Central memory CD8-positive, alpha-beta T cell (primary cell): ENCODE data around the gene CSH2.
"Not testable (repeated sequence)": the region's sequence is repeated elsewhere in the genome, so short reads cannot be mapped to it uniquely, and the experiment has no call there.

ENCODE experiments used
- ATAC-seq: fragments of 150-1000 bp; cut with Tn5 transposase; replicated peaks from 2 replicates; pipeline ENCODE4 v1.10.0; 2022; ENCODE audit warnings: mild to moderate bottlenecking, moderate FRiP score, moderate number of reproducible peaks; ENCODE audit not compliant: poor library complexity, severe bottlenecking; ENCODE audit errors: extremely low read depth
- DNase-seq, 2 donors: peaks; one replicate each; pipeline ENCODE4 v3.0.0; 2021; ENCODE audit warnings: low spot score in 2 of 2
- H3K27ac Mint-ChIP-seq: one replicate; pipeline ENCODE4 v1.8.0; 2022; ENCODE audit warnings: low read depth, mild to moderate bottlenecking, moderate library complexity, mixed read lengths
- H3K27me3 Mint-ChIP-seq: one replicate; pipeline ENCODE4 v1.8.0; 2022; ENCODE audit warnings: mixed read lengths
- H3K36me3 Mint-ChIP-seq: one replicate; pipeline ENCODE4 v1.8.0; 2022; ENCODE audit warnings: mild to moderate bottlenecking, moderate library complexity, mixed read lengths; ENCODE audit not compliant: insufficient read depth
- H3K4me1 Mint-ChIP-seq: one replicate; pipeline ENCODE4 v1.8.0; 2022; ENCODE audit warnings: mixed read lengths
- H3K4me3 Mint-ChIP-seq: one replicate; pipeline ENCODE4 v1.8.0; 2022; ENCODE audit warnings: mild to moderate bottlenecking, moderate library complexity, mixed read lengths
- H3K9me3 Mint-ChIP-seq: one replicate; pipeline ENCODE4 v1.8.0; 2022; ENCODE audit warnings: mixed read lengths

Gene CSH2

DNA sequence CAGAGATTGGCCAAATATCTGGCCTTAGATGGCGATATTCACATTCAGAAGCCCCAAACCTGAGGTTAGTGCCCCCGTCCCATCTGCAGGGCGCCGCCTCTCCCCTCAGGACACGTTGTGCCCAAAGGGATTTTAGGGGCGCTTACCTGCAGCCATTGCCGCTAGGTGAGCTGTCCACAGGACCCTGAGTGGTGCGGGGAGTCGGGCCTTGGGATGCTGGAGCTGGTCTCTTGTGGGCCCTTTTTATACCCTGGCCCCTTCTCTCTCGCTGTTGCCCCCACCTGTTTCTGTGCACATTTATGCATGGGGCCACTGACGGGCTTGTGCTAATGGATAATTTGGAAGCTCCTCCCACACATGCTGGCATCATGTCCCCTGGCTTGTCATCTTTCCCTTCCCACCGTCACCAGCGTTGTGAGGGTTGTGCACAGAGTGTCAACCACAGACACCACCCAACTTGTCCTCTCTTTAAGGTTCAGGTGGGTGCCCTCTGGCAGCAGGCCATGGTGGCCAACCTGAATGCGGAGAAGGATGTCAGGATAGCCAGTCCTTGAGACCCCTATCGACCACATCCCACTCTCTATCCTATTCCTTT lies 37.7 kb upstream of the CSH2 start, which contains the start of gene CSHL1:
TSS of gene CSHL1 (minus strand) at position 218 of the 595 bp plus-strand sequence. CDS start at position 156, 62 bp downstream.
- Mint-ChIP-seq H3K4me3 (no peak within 1 kb of the TSS), H3K27me3 (no peaks in the 10 kb centered on the region), H3K36me3 (peaks cover 2% of the 10 kb centered on the region), H3K9me3 (no peaks in the 10 kb centered on the region), H3K4me1 (peaks cover 5% of the 10 kb centered on the region), H3K27ac (no peak within 1 kb of the TSS)
- DNase-seq, result no peak
- no peak for ATAC-seq

DNA sequence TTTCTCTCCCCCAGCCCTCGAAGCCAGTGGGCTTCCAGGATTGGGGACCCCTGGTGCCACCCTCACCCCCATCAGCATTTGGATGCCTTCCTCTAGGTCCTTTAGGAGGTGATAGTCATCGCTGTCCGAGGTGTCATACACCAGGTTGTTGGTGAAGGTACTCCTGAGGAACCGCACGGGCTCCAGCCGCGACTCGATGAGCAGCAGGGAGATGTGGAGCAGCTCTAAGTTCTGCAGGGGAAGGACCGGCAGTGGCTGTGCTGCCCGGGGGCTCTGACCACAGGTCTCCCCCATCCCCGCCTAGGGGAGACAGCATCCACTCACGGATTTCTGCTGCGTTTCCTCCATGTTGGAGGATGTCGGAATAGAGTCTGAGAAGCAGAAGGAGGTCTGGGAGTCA lies 36.6 kb upstream of the CSH2 start:
- no peak overlapping the region for H3K4me3 Mint-ChIP-seq
- no peaks in the 10 kb centered on the region for H3K27me3 Mint-ChIP-seq
- H3K36me3 Mint-ChIP-seq, result peaks cover 2% of the 10 kb centered on the region
- peaks cover 5% of the 10 kb centered on the region for H3K4me1 Mint-ChIP-seq
- ATAC-seq (no peak), DNase-seq (no peak)
- no peaks in the 10 kb centered on the region for H3K9me3 Mint-ChIP-seq
- no peak overlapping the region for H3K27ac Mint-ChIP-seq

DNA sequence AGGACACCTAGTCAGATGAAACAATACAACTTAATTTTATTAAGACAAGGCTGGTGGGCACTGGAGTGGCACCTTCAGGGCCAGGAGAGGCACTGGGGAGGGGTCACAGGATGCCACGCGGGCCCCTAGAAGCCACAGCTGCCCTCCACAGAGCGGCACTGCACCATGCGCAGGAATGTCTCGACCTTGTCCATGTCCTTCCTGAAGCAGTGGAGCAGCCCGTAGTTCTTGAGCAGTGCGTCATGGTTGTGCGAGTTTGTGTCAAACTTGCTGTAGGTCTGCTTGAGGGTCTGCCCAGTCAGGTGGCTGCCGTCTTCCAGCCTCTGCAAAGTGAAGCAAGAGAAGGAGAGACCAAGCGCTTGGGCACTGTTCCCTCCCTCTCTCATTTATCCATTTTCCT lies 36.1 kb upstream of the CSH2 start:
- not testable (repeated sequence) for H3K4me3 Mint-ChIP-seq, ATAC-seq

DNA sequence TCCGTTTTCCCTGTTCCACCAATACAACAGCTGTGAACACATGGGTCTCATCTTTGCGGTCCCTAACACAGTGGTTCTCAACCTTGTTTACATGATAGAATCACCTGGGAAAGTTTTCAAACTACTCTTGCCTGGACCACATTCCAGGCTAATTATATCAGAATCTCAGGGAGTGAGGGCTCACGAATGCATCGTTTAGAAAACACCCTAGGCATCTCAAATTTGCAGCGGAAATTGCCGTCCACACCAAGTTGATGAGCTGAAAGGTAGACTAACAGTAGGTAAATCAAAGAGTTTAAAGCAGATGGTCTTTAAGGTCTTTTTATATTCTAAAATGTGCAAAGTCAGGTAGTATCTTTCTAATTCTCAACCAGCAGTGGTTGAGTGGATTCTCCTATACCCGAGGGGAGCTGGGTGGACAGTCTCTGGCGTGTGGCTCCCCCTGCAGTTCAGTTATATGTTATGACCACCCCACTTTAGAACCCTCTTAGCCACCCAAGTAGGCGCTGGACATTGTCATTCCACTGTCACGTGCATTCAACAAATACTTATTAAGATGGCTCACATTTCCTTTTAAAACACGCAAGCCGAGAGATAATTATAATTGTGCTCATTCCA lies 33.8 kb upstream of the CSH2 start:
- H3K36me3 Mint-ChIP-seq, H3K27me3 Mint-ChIP-seq, ATAC-seq, H3K27ac Mint-ChIP-seq, H3K4me3 Mint-ChIP-seq, H3K4me1 Mint-ChIP-seq, H3K9me3 Mint-ChIP-seq, DNase-seq: not testable (repeated sequence)

More for the DNA sequence above, 36.1 kb upstream of the CSH2 start:
- not testable (repeated sequence) for H3K36me3 Mint-ChIP-seq, H3K27me3 Mint-ChIP-seq, DNase-seq, H3K4me1 Mint-ChIP-seq, H3K9me3 Mint-ChIP-seq, H3K27ac Mint-ChIP-seq

DNA sequence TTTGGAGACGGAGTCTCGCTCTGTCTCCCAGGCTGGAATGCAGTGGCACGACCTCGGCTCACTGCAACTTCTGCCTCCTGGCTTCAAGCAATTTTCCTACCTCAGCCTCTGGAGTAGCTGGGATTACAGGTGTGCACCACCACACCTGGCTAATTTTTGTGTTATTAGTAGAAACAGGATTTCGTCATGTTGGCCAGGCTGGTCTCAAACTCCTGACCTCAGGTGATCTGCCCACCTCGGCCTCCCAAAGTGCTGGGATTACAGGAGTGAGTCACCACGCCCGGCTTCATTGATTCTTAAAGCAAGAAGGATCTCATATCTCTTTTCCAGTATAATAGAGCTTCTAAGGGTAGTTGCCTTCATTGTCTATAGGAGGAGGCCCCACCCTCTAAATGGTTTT lies 31.3 kb upstream of the CSH2 start:
- not testable (repeated sequence) for ATAC-seq, H3K27ac Mint-ChIP-seq, H3K4me3 Mint-ChIP-seq, DNase-seq, H3K4me1 Mint-ChIP-seq, H3K36me3 Mint-ChIP-seq, H3K27me3 Mint-ChIP-seq, H3K9me3 Mint-ChIP-seq

DNA sequence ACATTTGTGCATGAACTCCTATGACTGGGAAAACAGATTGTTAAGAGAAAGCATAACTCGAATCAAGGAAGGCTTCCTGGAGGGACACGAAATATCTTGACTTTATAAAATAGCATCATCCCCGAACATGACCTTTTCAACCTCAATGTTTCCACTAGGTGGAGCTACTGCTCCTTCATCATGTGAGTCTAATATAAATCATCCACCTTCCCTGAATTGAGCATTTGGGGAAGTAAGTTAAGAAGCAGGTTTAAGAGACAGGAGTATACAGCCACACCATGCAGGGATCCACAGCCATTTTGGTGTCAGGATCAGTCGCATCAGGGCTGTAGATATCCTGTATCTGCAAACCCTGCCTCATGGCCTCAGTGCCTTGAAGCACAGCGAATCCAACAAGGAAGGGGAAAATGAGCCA lies 30.3 kb upstream of the CSH2 start:
- DNase-seq, H3K27me3 Mint-ChIP-seq, H3K27ac Mint-ChIP-seq, H3K36me3 Mint-ChIP-seq, H3K4me1 Mint-ChIP-seq, H3K9me3 Mint-ChIP-seq, H3K4me3 Mint-ChIP-seq: not testable (repeated sequence)
- ATAC-seq, result peak; percentile 56

DNA sequence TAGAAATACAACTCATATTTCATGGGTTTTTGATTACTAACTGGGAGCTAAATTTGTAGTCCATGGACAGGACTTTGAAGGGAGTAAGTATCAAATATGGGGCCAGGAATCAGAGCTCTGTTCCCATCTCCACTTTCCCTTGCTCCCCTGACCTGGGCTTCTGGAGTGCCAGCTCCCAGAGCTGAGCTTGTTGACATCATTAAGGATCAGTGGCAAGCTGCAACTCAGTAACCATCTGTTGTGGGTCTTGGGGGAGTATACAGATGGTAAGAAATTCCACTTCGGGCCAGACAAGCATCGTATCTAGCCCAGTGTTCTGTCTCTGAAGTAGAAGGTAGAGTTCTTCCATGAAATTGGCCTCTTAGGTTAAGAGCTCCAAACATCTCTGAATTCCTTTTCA lies 28.5 kb upstream of the CSH2 start:
- H3K9me3 Mint-ChIP-seq, ATAC-seq: not testable (repeated sequence)

DNA sequence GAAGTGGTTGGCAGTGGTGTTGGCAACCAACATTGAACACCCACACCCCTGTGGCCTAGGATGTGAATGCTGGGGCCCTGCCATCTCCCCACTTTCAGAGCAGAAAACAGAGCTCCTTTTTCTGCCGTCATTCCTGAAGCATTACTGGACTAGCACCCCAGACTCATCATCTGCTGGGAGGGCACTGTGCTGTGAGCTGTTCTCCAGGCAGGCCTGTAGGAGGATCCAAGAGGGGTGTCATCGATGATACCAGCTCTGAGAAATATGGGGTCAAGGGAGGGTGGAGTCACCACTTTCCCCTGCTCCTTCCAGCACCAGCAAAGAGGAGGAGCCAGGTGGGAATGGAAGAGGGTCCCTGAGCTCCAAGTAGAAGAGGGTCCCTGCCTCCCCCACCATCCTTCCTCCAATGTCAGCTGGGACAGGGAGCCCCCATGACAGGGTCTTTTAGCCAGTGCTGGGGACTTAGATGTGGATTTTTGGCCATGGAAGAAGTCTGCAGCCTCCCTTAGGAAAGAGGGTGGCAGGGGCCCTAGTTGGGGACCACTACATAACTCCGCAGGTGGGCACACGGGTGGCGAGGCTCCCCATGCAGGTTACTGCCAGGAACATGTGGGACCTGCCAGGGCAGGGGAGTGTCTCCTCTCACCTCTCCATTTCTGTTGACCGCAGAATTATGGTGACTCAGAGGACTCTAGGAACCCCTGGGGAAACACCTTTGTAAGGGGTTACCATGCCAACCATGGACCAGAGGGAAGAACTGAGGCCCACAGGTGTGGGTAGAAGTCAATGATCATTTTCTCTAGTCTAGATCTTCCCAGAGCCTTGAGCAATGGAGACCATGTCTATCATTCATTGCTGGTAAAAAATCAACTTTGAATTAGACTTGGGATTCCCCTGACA lies 25.7 kb upstream of the CSH2 start:
- peak; percentile 63 for ATAC-seq
- DNase-seq, H3K4me1 Mint-ChIP-seq, H3K4me3 Mint-ChIP-seq, H3K36me3 Mint-ChIP-seq, H3K9me3 Mint-ChIP-seq, H3K27ac Mint-ChIP-seq, H3K27me3 Mint-ChIP-seq: not testable (repeated sequence)

More for the DNA sequence above, 28.5 kb upstream of the CSH2 start:
- not testable (repeated sequence) for H3K4me1 Mint-ChIP-seq, DNase-seq, H3K27me3 Mint-ChIP-seq, H3K27ac Mint-ChIP-seq, H3K36me3 Mint-ChIP-seq, H3K4me3 Mint-ChIP-seq

DNA sequence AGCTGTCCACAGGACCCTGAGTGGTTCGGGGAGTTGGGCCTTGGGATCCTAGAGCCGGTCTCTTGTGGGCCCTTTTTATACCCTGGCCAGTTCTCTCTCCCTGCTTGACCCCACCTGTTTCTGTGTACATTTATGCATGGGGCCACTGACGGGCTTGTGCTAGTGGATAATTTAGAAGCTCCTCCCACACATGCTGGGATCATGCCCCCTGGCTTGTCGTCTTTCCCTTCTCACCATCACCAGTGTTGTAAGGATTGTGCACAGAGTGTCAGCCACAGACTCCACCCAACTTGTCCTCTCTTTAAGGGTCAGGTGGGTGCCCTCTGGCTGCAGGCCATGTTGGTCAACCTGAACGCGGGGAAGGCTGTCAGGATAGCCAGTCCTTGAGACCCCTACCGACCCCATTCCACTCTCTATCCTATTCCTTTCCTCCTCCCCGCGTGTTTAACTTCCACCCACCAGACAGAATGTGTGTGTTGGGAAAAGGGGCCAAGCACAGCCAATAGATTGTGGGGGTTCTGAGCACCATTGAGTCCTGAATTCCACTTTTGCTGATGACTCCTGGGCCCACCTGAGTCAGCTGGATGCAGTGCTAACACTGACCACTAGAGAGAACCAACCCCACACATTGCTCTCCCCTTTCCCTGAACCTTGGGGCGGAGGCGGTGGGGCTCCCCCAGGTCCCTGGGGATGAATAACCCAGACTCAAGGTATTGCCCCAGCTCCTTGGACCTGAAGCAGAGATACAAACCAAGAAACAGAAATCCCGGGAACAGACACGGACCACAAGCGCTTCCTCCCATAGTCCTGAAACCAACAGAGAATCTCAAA lies 23.3 kb upstream of the CSH2 start, which contains the start of gene CSH1:
TSS of gene CSH1 (minus strand) at position 51 of the 831 bp plus-strand sequence. CDS start 63 bp downstream, outside the sequence.
- H3K36me3 Mint-ChIP-seq, H3K9me3 Mint-ChIP-seq, H3K27me3 Mint-ChIP-seq, H3K4me3 Mint-ChIP-seq, H3K4me1 Mint-ChIP-seq, H3K27ac Mint-ChIP-seq, DNase-seq, ATAC-seq: not testable (repeated sequence)

DNA sequence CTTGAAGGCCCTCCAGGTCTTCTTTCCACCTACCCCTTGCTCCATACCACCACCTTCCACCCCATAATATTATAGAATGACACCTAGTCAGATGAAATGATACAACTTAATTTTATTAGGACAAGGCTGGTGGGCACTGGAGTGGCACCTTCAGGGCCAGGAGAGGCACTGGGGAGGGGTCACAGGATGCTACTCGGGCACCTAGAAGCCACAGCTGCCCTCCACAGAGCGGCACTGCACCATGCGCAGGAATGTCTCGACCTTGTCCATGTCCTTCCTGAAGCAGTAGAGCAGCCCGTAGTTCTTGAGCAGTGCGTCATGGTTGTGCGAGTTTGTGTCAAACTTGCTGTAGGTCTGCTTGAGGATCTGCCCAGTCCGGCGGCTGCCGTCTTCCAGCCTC lies 21.3 kb upstream of the CSH2 start:
- not testable (repeated sequence) for H3K4me1 Mint-ChIP-seq, ATAC-seq, H3K27me3 Mint-ChIP-seq, DNase-seq, H3K4me3 Mint-ChIP-seq, H3K9me3 Mint-ChIP-seq, H3K36me3 Mint-ChIP-seq, H3K27ac Mint-ChIP-seq

DNA sequence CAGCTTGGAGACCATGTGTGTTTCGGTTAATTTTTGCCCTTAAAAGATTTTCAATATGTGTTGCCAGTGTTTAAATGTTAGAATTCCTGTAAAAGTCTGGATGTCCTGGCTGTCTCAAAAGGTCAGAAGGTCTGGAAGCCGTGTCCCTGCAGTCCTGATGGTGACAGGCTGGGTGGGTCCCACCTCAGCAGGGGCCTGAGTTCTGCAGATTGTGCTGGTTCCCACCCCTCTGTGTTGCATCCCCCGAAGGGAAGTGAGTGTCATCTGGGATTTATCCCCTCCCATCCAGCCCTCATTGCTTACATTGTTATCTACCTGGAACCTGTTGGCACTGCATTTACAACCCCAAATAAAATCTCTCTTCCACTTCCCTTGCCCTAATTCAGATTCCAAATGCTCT lies 20.5 kb upstream of the CSH2 start:
- H3K9me3 Mint-ChIP-seq, H3K4me3 Mint-ChIP-seq, H3K4me1 Mint-ChIP-seq, DNase-seq, H3K27ac Mint-ChIP-seq, H3K36me3 Mint-ChIP-seq, ATAC-seq, H3K27me3 Mint-ChIP-seq: not testable (repeated sequence)

DNA sequence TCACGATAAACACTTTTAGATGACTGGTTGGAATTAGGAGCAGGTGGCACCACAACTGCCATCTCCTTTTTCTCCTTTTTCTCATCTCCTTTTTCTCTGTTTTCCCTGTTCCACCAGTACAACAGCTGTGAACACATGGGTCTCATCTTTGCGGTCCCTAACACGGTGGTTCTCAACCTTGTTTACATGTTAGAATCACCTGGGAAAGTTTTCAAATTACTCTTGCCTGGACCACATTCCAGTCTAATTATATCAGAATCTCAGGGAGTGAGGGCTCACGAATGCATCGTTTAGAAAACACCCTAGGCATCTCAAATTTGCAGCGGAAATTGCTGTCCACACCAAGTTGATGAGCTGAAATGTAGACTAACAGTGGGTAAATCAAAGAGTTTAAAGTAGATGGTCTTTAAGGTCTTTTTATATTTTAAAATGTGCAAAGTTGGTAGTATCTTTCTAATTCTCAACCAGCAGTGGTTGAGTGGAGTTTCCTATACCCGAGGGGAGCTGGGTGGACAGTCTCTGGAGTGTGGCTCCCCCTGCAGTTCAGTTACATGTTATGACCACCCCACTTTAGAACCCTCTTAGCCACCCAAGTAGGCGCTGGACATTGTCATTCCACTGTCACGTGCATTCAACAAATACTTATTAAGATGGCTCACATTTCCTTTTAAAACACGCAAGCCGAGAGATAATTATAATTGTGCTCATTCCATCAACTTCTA lies 19.0 kb upstream of the CSH2 start:
- not testable (repeated sequence) for DNase-seq, H3K4me3 Mint-ChIP-seq, H3K9me3 Mint-ChIP-seq, H3K27ac Mint-ChIP-seq, H3K36me3 Mint-ChIP-seq, ATAC-seq, H3K27me3 Mint-ChIP-seq
- peaks cover 10% of the 10 kb centered on the region for H3K4me1 Mint-ChIP-seq
